Cardiac septum (tissue), 1 donor: ENCODE data around the gene HAAO. TPM values are rescaled to one million over a fixed set of nuclear protein-coding genes. Genes with fewer than 3 reads are reported as not detected.
"Not testable (repeated sequence)": the region's sequence is repeated elsewhere in the genome, so short reads cannot be mapped to it uniquely, and the experiment has no call there.

Experiments
- DNase-seq: peaks from one replicate; pipeline ENCODE4 v3.0.0-alpha.2; 2020; ENCODE audit warnings: low spot score
- intact Hi-C: fragments of 100-400 bp; cut with DNase I; formaldehyde crosslinking; loops from one replicate; pipeline ENCODE4 v1.14.0; 2022
- long read RNA-seq: library from polyadenylated mRNA; unstranded; transcript quantifications from one replicate; pipeline ENCODE4 v2.0.0, GENCODE V29; 2021
- total RNA-seq: library from RNA; stranded (reverse); fragmentation: NEBNext Ultra II Directional; extraction: Animal tissue kit (Norgen Biotek cat#: 25700); gene quantifications from one replicate; pipeline ENCODE4 v1.2.1, GENCODE V29; 2021
- donor health status: DM: no; HTN: no; CAD: no.

HAAO gene
- 2.5 TPM for total RNA-seq
- long read RNA-seq, partial matches to known transcripts: 0 of 3 reads
- long read RNA-seq, other reads (novel, unspliced or antisense): 2 of 3 reads

DNA sequence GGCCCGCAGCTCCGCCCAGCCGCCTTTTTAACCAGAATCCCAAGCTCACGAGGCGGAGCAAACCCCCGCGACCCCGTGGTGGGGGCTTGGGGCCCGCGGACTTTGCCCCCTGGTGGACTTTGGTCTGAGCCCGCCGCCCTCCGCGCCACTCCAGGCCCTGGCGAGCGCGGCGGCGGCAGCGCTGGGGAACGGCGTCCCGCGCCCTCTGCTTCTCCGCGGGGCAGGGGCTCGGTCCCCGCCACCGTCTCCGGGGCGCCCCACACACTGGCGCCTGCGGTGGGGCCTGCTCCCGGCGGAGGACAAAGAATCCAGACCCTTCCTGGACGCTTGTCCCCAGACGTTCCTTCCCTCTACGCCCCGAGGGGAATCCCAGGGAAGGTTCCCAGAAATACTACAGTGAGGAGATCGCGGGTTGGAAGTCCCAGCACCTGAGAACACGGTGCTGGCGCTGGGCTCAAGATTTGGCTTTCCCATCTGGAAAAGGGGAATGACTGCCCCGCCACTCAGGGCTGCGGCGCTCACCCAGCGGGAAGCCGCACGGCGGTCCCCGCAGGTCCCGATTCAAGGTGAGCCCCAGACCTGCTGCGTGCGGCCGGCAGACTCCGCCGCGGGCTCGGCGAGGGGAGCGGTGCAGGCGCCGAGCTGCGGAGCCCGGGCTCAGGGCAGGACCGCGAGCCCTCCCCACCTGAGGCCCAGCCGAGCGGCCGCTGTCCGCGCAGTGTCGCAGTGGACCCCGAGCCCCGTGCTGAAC, at the start of gene HAAO:
Gene HAAO, minus strand, starts transcription at position 1 of the 751 bp plus-strand sequence. CDS start 47 bp downstream, outside the sequence.
- intact Hi-C loops: loop anchor here (2.0 kb wide), 1 partner anchor 18 kb away; no protein-coding TSS in a partner anchor
- DNase-seq: peak; percentile 74

- intact Hi-C loops: no loop called here
- DNase-seq: peak; percentile 46
Observed at GRCh38 chr2:42841344-42841743, 49.0 kb upstream of the HAAO start.

GRCh38 chr2:42840760-42841159, 48.4 kb upstream of the HAAO start:
- intact Hi-C loops: no loop called here
- no peak for DNase-seq

DNA sequence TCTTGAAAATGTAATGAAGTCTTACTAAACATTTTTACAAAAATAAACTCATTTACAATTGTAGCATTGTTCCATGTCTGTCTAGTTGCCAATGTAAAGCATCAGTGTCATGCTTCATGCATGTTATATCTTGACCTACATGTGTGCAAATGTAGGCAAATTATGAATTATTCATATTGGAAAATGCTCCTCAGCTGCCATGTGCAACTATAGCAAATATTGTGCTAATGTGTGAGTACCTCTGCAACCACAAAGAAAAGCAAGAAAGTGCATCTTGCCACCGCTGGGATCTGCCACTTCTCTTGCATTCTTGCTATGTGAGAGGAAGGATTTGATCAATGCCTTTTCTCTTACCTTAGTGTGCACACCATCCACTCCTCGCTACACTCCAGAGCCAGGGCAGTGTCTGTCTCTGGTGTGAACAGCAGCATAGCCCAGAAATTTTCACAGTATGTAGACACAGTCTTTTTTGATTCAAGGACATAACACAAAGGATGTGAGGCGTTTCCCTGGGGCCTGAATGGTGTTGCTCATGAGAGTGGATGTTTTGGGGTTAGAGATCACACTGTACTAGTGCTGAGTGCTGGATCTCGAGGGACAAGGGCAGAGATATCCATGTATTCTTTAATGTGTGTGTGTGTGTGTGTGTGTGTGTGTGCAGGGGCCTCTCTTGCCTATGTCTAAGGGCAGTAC, 47.6 kb upstream of the HAAO start:
- intact Hi-C loops: no loop called here

GRCh38 chr2:42838133-42838532, 45.8 kb upstream of the HAAO start:
- no peak for DNase-seq
- intact Hi-C loops: no loop called here

More for the DNA sequence above, 47.6 kb upstream of the HAAO start:
- no peak for DNase-seq

GRCh38 chr2:42835577-42836371, 43.4 kb upstream of the HAAO start:
- intact Hi-C loops: no loop called here

GRCh38 chr2:42834161-42834560, 41.8 kb upstream of the HAAO start:
- no peak for DNase-seq
- intact Hi-C loops: no loop called here

More at GRCh38 chr2:42835577-42836371, 43.4 kb upstream of the HAAO start:
- peak; percentile 73 for DNase-seq

GRCh38 chr2:42832289-42832634, 39.9 kb upstream of the HAAO start:
- intact Hi-C loops: no loop called here
- DNase-seq: no peak

GRCh38 chr2:42831575-42832288, 39.3 kb upstream of the HAAO start:
- intact Hi-C loops, DNase-seq: not testable (repeated sequence)

DNA sequence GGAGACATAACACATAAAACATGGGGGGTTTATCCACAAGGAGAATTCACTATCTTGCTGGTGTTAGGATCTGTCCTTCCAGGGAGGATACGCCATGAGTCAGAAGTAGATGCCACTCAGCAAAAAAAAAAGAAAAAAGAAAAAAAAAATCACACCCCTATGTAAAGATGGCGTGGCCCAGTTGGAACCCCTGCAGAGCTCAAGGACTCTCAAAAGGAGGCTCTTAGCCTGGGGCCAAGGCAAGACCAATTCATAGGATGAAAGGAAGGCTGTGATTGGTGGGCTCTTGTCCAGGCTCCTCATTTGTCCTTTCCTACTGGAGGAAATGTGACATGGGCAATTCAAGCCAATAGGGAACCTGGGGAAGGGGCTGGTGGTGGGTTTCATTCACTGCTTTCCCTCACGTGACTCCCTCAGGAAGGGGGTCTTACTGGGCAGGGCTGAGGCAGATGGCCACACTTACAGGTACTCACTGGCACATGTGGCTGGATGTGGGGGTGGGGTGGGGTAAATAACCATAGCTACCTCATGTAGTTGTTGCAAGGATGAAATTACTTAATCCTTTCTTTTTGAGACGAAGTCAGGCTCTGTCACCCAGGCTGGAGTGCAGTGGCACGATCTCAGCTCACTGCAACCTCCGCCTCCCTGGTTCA, 38.7 kb upstream of the HAAO start:
- intact Hi-C loops: no loop called here
- DNase-seq: no peak

DNA sequence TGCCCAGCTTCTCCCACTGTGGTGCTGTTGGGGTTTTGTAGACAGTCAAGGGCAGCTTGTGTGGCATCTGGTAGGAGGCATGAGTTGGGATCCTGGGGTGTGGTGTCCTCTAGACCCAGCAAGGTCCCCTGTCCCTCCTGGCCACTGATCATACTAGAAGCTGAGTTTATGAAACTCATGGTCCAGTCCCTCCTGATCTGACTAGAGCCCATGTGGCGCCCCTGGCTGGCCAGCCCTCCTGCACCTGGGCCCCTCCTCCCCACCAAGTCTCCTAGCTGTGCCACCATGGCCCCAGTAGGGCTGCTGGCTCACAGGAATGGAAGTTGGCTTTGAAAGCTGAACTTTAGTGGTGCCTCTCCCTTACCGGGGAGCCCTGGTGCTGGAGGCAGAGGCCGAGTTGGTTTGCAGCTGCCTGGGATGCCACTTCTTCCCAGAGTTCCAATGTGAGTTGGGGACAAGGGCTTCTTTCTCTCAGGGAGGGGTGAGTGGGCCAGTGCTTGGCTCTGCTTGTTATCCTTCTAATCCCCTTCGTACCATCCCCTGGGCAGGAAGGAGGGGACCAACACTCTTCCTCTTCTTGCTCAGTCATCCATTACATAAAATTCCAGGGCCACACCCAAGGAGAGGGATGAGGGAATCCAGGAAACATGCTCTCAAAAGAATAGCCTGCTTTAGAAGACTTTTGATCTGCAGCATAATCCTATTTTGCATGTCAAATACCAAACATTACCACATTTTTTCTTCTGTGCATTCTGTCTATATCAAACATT, 37.5 kb upstream of the HAAO start:
- intact Hi-C loops: loop anchor here (2.0 to 10.0 kb wide), 6 partner anchors 119 to 777 kb away; no protein-coding TSS in a partner anchor
- no peak for DNase-seq

DNA sequence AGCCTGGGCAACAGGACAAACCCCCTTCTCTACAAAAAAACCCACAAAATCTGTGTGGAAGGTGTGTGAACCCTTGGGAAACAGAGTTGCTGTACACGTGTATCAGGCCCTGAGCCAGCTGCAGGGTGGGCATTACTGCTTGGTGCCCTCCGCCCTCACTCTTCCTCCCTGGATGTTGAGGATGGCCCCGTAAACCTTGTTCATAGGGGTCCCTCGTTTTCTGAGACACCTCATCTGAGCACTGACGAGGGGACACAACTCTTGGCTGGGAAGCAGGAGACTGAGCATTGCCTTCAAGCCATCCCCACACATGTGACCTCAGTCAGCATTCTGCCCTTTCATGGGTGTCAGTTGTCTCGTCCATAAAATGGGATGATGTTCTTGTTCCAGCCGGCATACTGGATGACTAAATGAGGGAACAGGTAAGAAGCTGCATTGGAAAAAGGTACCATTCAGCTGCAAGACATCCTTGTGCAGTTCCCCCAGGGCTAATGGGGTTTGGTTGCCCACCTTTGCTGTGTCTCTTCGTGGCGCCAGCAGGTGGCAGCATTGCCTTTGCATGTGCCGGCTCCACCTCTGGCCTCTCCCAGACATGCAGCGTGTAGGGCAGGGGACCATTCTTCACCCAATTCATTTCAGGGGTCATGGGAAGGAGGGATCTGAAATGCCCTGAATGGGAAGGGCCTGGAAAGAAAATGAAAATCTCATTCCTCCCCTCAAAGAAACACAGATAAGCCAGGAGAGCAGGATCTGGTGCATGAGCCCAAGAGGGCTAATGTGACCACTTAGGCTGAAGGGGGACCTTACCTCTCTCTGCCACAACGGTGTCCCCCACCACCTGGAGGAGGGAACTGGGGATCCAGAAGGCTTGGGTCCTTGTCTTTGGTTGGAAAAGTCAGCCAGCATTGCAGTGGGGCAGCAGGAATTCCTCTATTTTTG, 36.4 kb upstream of the HAAO start:
- intact Hi-C loops: loop anchor here (2.0 to 10.0 kb wide), 6 partner anchors 120 to 779 kb away; no protein-coding TSS in a partner anchor

DNA sequence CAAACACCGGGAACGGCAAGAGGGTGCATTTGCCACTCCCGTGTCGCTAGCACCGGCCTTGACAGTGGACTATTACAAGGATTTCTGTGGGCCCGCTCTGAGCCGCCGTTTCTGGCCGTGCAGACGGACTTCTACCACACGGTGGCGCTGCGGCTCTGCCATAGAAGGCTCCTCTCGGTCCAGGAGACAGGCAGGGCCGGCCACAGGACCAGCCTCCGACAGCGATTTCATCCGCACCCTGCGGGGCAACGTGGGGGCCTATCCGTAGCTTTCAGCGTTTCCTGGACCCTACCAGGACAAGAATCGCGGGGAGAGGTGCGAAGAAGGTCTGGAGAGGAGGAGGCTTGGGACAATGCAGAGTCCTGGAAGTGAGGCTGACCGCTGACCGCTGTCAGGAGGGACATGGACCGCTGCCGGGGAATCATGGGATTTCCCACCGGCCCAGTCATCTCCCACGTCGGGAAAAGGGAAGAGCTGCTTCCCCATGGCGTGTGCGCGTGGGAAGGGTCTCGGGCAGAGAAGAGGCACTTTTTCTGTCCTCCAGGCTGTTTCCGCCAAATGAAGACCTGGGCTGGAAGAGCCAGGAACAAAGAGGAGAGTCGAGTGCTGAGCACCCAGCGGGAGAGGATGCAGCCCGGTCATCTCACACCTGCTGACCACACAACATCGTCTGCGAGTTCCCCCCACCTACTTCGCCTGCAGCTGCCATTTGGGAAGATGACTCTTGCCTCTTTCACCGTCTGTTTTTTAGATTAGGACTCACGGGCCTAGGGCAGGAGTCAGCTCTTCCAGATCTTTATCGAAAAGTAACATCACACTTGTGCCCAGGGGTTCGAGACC, 35.5 kb upstream of the HAAO start:
- intact Hi-C loops: loop anchor here (2.0 to 10.0 kb wide), 6 partner anchors 121 to 779 kb away; no protein-coding TSS in a partner anchor
- peak; percentile 96 for DNase-seq

More for the DNA sequence above, 36.4 kb upstream of the HAAO start:
- peak; percentile 89 for DNase-seq

DNA sequence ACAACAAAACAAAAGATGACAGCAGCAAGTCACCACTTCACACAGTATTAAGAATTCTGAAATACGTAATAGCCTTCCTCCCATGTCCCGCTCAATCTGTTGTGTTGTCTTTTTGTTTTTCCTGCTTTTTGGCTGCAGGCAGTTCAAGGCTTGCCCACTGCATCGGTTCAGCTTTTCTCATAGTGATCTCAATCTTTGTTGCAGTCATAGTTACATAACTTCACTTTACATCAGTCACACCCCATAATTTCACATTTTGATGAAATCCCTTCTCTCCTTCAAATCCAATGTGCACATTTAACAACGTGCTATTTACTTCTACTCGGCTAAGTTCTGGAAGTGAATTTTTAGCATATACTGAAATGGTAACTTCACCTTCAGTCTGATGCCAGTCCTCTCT, 33.8 kb upstream of the HAAO start:
- intact Hi-C loops: loop anchor here (5.0 to 10.0 kb wide), 3 partner anchors 309 to 781 kb away; no protein-coding TSS in a partner anchor
- no peak for DNase-seq

- DNase-seq: no peak
- intact Hi-C loops: loop anchor here (10.0 kb wide), 1 partner anchor 310 kb away; no protein-coding TSS in a partner anchor
Observed at GRCh38 chr2:42824454-42824807, 32.0 kb upstream of the HAAO start.
